CD14-positive monocyte (primary cell): ENCODE measurements around the gene ROBO1. TPM values are rescaled to one million over a fixed set of nuclear protein-coding genes. Genes with fewer than 3 reads are reported as not detected.

Experiments used
- DNase-seq, 3 donors: peaks; one replicate each; pipeline ENCODE4 v3.0.0-alpha.2; 2011 to 2022
- H2AFZ ChIP-seq: 2 replicates; pipeline ENCODE4 v1.6.0; 2012; ENCODE audit warnings: mild to moderate bottlenecking, low read depth, low read length, inconsistent platforms; ENCODE audit not compliant: insufficient read depth, poor library complexity, severe bottlenecking
- H3K27ac ChIP-seq, 2 donors: 1 replicate in 1 of 2; 2 replicates in 1 of 2; pipeline ENCODE4 v1.5.1; 2012 to 2013; ENCODE audit warnings: low read length in 2 of 2, control low read depth in 1 of 2, inconsistent platforms in 1 of 2, low read depth in 1 of 2, mild to moderate bottlenecking in 1 of 2
- H3K27me3 ChIP-seq, 2 donors: one replicate each; pipeline versions ENCODE4 v1.6.0 to v1.6.1; 2011 to 2013; ENCODE audit warnings: low read length in 2 of 2; ENCODE audit not compliant: control insufficient read depth in 2 of 2, insufficient read depth in 2 of 2
- H3K36me3 ChIP-seq, 2 donors: replicated peaks in 1 of 2; 1 replicate in 1 of 2; 2 replicates in 1 of 2; pipeline versions ENCODE4 v1.5.1 to v1.6.1; 2012 to 2013; ENCODE audit warnings: low read length in 2 of 2, control low read depth in 1 of 2, inconsistent platforms in 1 of 2, mild to moderate bottlenecking in 1 of 2; ENCODE audit not compliant: insufficient read depth in 2 of 2, control insufficient read depth in 1 of 2
- H3K4me1 ChIP-seq, 2 donors: 1 replicate in 1 of 2; 2 replicates in 1 of 2; pipeline versions ENCODE4 v1.5.1 to v1.6.1; 2012 to 2013; ENCODE audit warnings: low read length in 2 of 2, control low read depth in 1 of 2, inconsistent platforms in 1 of 2, mild to moderate bottlenecking in 1 of 2, moderate library complexity in 1 of 2; ENCODE audit not compliant: insufficient read depth in 2 of 2, control insufficient read depth in 1 of 2
- H3K4me2 ChIP-seq: replicated peaks from 2 replicates; pipeline ENCODE3; 2012; ENCODE audit warnings: low read length, moderate library complexity, mild to moderate bottlenecking; ENCODE audit not compliant: poor library complexity, severe bottlenecking; ENCODE audit errors: extremely low read depth
- H3K4me3 ChIP-seq, 3 experiments: fragments of 200-600 bp in 1 of 3; sonication (generic) in 1 of 3; replicated peaks in 1 of 3; 1 replicate in 2 of 3; 2 replicates in 1 of 3; pipeline ENCODE4 v1.5.1; 2011 to 2013; ENCODE audit warnings: low read length in 3 of 3, mild to moderate bottlenecking in 3 of 3, control low read depth in 2 of 3, low read depth in 2 of 3, inconsistent platforms in 1 of 3, moderate library complexity in 1 of 3
- H3K79me2 ChIP-seq: 2 replicates; pipeline ENCODE4 v1.6.0; 2012; ENCODE audit warnings: mild to moderate bottlenecking, control low read depth, inconsistent platforms, low read length, moderate library complexity; ENCODE audit not compliant: insufficient read depth
- H3K9ac ChIP-seq: 2 replicates; pipeline ENCODE4 v1.6.0; 2017; ENCODE audit warnings: low read length, mild to moderate bottlenecking; ENCODE audit not compliant: insufficient read depth, poor library complexity, severe bottlenecking
- H3K9me3 ChIP-seq, 2 donors: replicated peaks in 1 of 2; 1 replicate in 1 of 2; 2 replicates in 1 of 2; pipeline versions ENCODE4 v1.5.1 to v1.6.1; 2012 to 2013; ENCODE audit warnings: low read length in 2 of 2, control low read depth in 1 of 2; ENCODE audit not compliant: control insufficient read depth in 1 of 2, insufficient read depth in 1 of 2
- H4K20me1 ChIP-seq: 2 replicates; pipeline ENCODE4 v1.6.0; 2012; ENCODE audit warnings: mild to moderate bottlenecking, low read length, control low read depth, moderate library complexity; ENCODE audit not compliant: insufficient read depth
- H3K27ac Mint-ChIP-seq, 7 donors: one replicate each; pipeline ENCODE4 v1.8.0; 2020; ENCODE audit warnings: mild to moderate bottlenecking in 7 of 7, mixed read lengths in 7 of 7, moderate library complexity in 6 of 7, inconsistent platforms in 2 of 7
- H3K27me3 Mint-ChIP-seq, 3 donors: one replicate each; pipeline ENCODE4 v1.8.0; 2021 to 2022; ENCODE audit warnings: low read depth in 3 of 3, mild to moderate bottlenecking in 3 of 3, mixed read lengths in 3 of 3, moderate library complexity in 3 of 3, inconsistent platforms in 1 of 3
- H3K36me3 Mint-ChIP-seq, 2 donors: one replicate each; pipeline ENCODE4 v1.8.0; 2020; ENCODE audit warnings: mixed read lengths in 2 of 2, inconsistent platforms in 1 of 2, mild to moderate bottlenecking in 1 of 2
- H3K4me1 Mint-ChIP-seq: one replicate; pipeline ENCODE4 v1.8.0; 2020; ENCODE audit warnings: mild to moderate bottlenecking, mixed read lengths
- H3K4me3 Mint-ChIP-seq, 2 donors: one replicate each; pipeline ENCODE4 v1.8.0; 2020; ENCODE audit warnings: mild to moderate bottlenecking in 2 of 2, mixed read lengths in 2 of 2, moderate library complexity in 1 of 2
- H3K9me3 Mint-ChIP-seq, 7 donors: one replicate each; pipeline ENCODE4 v1.8.0; 2020 to 2022; ENCODE audit warnings: mixed read lengths in 7 of 7, mild to moderate bottlenecking in 6 of 7, moderate library complexity in 6 of 7, inconsistent platforms in 2 of 7
- CTCF ChIP-seq: fragments of 200-600 bp; IDR thresholded peaks from one replicate; pipeline ENCODE4 v1.8.0; 2022; ENCODE audit warnings: antibody characterized with exemption, mild to moderate bottlenecking
- WGBS: methylation state at CpG from one replicate; pipeline ENCODE4 v1.1.5; 2013; ENCODE audit warnings: missing lambda C conversion rate; ENCODE audit not compliant: insufficient coverage; 5-methylcytosine and 5-hydroxymethylcytosine counted together
- intact Hi-C, 2 donors: fragments of 100-400 bp; cut with micrococcal nuclease; formaldehyde crosslinking; loops; one replicate each; pipeline versions ENCODE4 v1.15.0 to v1.15.1; 2023
- polyA plus RNA-seq, 3 donors: library from polyadenylated mRNA; depleted of rRNA in 1 of 3; unstranded in 2 of 3; stranded (reverse) in 1 of 3; fragments of 300-500 nt in 2 of 3; fragments of >200 nt in 1 of 3; fragmentation: Illumina TruSeq in 2 of 3; gene quantifications; 1 replicate in 2 of 3; 2 replicates in 1 of 3; pipeline ENCODE4 v1.2.3, GENCODE V29; 2012 to 2021

The ROBO1 gene
- polyA plus RNA-seq, 3 donors: 0.09 to 0.10 TPM; not detected in 1

- Histone ChIP-seq H3K36me3 (no peaks in the 10 kb centered on the region), H3K4me1 (no peaks in the 10 kb centered on the region), H3K4me2 (no peak overlapping the region), H3K9ac (no peak overlapping the region), H3K9me3 (no peaks in the 10 kb centered on the region), H3K27ac (no peak overlapping the region), H3K79me2 (no peaks in the 10 kb centered on the region), H4K20me1 (no peaks in the 10 kb centered on the region), H3K4me3 (no peak overlapping the region), H3K27me3 (no peaks in the 10 kb centered on the region), H2AFZ (no peak overlapping the region)
- no peak for TF ChIP-seq CTCF
- no peaks in the 10 kb centered on the region for H3K36me3 Mint-ChIP-seq
- no peak overlapping the region for H3K27ac Mint-ChIP-seq
- peaks cover 0 to 1% (median 0%) of the 10 kb centered on the region in 3 donors for H3K27me3 Mint-ChIP-seq
- H3K4me3 Mint-ChIP-seq: no peak overlapping the region
- intact Hi-C loops: no loop called here
- no peaks in the 10 kb centered on the region for H3K4me1 Mint-ChIP-seq
- peaks cover 0 to 7% (median 0%) of the 10 kb centered on the region in 7 donors for H3K9me3 Mint-ChIP-seq
- 82% methylated on average over 4 of the region's 8 CpGs for WGBS
- DNase-seq: no peak
These were observed 277.4 kb downstream of the ROBO1 start for GRCh38 chr3:79490165-79491028.

DNA sequence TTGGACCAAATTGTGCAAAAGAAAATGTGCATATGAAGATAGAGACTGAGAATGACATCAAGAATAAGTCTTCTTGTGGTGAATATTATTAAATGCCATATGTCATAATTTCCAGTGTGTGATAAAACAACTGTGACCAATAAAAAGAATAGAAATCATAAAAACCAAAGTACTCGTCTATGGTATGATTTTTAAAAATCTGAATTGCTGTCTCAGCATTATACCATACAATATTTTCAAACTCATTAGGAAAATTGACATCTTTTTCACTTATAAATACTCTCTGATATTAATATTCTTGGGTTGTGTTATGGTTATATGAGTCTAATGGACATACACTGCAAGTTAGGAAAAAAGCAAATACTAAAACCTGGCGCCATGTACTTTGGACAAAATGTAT lies 279.4 kb downstream of the ROBO1 start:
- H3K4me3 Mint-ChIP-seq: no peak overlapping the region
- 100% methylated on average over 1 of the region's 2 CpGs for WGBS

More for the DNA sequence above, 279.4 kb downstream of the ROBO1 start:
- no peaks in the 10 kb centered on the region for H3K4me1 Mint-ChIP-seq
- Histone ChIP-seq H3K27me3 (no peaks in the 10 kb centered on the region), H4K20me1 (no peaks in the 10 kb centered on the region), H2AFZ (no peak overlapping the region), H3K9me3 (no peaks in the 10 kb centered on the region), H3K9ac (no peak overlapping the region), H3K36me3 (no peaks in the 10 kb centered on the region), H3K79me2 (no peaks in the 10 kb centered on the region), H3K4me2 (no peak overlapping the region), H3K27ac (no peak overlapping the region), H3K4me1 (no peaks in the 10 kb centered on the region), H3K4me3 (no peak overlapping the region)
- peaks cover 0 to 7% (median 0%) of the 10 kb centered on the region in 7 donors for H3K9me3 Mint-ChIP-seq
- intact Hi-C loops: no loop called here
- H3K27ac Mint-ChIP-seq: no peak overlapping the region
- no peak for DNase-seq
- TF ChIP-seq CTCF: no peak
- no peaks in the 10 kb centered on the region for H3K36me3 Mint-ChIP-seq
- H3K27me3 Mint-ChIP-seq: no peaks in the 10 kb centered on the region
